ENCODE results near the gene DCTN5. TPM values are rescaled to one million over a fixed set of nuclear protein-coding genes. Genes with fewer than 3 reads are reported as not detected.

The DCTN5 gene
- total and polyA plus RNA-seq, 2 of the 13 experiments (the other 11 are each of a cell fraction or from before 2014, with no cell fraction given), result 105 to 207 TPM

DNA sequence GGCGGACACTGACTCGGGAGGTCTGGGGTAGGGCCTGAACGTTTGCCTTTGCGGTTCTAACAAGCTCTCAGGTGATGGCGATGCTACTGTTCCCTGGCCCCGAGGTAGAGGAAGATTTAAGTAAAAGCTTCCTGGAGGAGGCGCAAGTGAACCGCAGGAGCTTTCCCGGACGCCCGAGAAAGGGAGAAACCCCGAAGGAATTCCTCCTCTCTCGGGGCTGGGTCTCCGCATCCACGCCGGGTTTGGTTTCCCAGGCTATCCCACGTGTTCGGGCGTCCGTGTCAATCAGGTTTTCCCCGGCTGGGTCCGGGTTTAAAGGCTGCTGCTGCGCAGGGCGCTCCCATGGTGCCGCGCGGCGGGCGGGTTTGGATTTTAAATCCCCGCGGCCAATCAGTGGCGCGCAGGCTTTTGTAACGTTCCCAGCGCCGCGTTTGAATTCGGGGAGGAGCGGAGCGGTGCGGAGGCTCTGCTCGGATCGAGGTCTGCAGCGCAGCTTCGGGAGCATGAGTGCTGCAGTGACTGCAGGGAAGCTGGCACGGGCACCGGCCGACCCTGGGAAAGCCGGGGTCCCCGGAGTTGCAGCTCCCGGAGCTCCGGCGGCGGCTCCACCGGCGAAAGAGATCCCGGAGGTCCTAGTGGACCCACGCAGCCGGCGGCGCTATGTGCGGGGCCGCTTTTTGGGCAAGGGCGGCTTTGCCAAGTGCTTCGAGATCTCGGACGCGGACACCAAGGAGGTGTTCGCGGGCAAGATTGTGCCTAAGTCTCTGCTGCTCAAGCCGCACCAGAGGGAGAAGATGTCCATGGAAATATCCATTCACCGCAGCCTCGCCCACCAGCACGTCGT is 37.4 kb downstream of the DCTN5 start, which contains the start of gene PLK1 (continued):
- TF ChIP-seq, protein P1, sequence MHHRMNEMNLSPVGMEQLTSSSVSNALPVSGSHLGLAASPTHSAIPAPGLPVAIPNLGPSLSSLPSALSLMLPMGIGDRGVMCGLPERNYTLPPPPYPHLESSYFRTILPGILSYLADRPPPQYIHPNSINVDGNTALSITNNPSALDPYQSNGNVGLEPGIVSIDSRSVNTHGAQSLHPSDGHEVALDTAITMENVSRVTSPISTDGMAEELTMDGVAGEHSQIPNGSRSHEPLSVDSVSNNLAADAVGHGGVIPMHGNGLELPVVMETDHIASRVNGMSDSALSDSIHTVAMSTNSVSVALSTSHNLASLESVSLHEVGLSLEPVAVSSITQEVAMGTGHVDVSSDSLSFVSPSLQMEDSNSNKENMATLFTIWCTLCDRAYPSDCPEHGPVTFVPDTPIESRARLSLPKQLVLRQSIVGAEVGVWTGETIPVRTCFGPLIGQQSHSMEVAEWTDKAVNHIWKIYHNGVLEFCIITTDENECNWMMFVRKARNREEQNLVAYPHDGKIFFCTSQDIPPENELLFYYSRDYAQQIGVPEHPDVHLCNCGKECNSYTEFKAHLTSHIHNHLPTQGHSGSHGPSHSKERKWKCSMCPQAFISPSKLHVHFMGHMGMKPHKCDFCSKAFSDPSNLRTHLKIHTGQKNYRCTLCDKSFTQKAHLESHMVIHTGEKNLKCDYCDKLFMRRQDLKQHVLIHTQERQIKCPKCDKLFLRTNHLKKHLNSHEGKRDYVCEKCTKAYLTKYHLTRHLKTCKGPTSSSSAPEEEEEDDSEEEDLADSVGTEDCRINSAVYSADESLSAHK (CRISPR knock-in tag; IDR thresholded peaks at IDR 0.05; ENCODE audit: borderline replicate concordance), result peak; percentile 77; the same call in 1 of the 2 replicates
- TF ChIP-seq, protein P2, sequence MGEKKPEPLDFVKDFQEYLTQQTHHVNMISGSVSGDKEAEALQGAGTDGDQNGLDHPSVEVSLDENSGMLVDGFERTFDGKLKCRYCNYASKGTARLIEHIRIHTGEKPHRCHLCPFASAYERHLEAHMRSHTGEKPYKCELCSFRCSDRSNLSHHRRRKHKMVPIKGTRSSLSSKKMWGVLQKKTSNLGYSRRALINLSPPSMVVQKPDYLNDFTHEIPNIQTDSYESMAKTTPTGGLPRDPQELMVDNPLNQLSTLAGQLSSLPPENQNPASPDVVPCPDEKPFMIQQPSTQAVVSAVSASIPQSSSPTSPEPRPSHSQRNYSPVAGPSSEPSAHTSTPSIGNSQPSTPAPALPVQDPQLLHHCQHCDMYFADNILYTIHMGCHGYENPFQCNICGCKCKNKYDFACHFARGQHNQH (CRISPR knock-in tag; IDR thresholded peaks at IDR 0.05), result peak; percentile 92; the same call in 1 of the 2 replicates
- TF ChIP-seq SETDB1 (CRISPR knock-in tag; IDR thresholded peaks at IDR 0.05; ENCODE audit: borderline replicate concordance), result no peak
- TF ChIP-seq SRSF1 (optimal IDR thresholded peaks at IDR 0.05; ENCODE audit: low read depth, low read length), result peak; percentile 74
- TF ChIP-seq ZZZ3 (CRISPR knock-in tag; IDR thresholded peaks at IDR 0.05; ENCODE audit: borderline replicate concordance), result no peak
- TF ChIP-seq, protein P3, sequence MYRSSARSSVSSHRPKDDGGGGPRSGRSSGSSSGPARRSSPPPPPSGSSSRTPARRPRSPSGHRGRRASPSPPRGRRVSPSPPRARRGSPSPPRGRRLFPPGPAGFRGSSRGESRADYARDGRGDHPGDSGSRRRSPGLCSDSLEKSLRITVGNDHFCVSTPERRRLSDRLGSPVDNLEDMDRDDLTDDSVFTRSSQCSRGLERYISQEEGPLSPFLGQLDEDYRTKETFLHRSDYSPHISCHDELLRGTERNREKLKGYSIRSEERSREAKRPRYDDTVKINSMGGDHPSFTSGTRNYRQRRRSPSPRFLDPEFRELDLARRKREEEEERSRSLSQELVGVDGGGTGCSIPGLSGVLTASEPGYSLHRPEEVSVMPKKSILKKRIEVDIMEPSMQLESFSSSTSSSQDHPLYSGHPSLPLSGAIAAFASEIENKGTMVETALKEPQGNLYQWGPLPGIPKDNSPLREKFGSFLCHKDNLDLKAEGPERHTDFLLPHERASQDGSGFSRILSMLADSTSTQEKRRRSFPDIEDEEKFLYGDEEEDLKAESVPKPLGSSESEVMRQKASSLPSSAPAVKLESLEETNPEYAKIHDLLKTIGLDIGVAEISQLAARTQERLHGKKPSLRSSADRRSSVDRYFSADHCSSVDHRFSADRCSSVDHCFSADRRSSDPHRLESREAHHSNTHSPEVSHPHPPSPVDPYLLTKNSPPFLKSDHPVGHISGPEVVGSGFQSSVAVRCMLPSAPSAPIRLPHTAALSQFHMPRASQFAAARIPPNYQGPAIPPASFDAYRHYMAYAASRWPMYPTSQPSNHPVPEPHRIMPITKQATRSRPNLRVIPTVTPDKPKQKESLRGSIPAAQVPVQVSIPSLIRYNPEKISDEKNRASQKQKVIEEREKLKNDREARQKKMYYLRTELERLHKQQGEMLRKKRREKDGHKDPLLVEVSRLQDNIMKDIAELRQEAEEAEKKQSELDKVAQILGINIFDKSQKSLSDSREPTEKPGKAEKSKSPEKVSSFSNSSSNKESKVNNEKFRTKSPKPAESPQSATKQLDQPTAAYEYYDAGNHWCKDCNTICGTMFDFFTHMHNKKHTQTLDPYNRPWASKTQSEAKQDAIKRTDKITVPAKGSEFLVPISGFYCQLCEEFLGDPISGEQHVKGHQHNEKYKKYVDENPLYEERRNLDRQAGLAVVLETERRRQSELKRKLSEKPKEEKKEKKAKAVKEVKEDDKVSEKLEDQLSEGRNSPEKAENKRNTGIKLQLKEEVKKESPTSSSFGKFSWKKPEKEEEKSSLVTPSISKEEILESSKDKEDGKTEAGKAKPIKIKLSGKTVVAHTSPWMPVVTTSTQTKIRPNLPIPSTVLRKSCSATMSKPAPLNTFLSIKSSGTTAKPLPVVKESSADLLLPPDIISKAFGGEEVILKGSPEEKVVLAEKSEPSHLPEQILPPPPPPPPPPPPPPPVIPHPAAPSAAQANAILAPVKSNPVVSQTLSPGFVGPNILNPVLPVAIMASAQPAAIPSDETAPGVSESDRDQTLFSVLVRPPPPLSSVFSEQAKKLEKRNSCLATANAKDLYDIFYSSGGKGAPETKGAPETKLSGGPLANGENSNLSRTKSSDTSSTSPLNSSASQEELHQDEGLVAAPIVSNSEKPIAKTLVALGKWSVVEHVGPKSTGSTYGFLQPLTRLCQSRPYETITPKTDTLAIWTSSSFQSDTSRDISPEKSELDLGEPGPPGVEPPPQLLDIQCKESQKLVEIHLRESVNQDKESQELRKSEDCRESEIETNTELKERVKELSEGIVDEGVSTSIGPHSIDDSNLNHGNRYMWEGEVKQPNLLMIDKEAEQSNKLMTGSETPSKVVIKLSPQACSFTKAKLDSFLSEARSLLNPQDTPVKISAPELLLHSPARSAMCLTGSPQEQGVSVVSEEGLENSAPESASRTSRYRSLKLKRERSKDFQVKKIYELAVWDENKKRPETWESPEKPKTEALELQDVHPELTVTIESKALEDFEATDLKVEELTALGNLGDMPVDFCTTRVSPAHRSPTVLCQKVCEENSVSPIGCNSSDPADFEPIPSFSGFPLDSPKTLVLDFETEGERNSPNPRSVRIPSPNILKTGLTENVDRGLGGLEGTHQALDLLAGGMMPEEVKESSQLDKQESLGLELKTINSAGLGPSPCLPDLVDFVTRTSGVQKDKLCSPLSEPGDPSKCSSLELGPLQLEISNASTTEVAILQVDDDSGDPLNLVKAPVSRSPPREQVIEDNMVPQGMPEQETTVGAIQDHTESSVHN (CRISPR knock-in tag; IDR thresholded peaks at IDR 0.05), result 0 out of 2 replicates have a peak, but pooled peaks have one; percentile 27
- TF ChIP-seq SUZ12 (IDR thresholded peaks at IDR 0.05; ENCODE audit: low read depth, low read length), result peak; percentile 75
- no peak for TF ChIP-seq NFE2L2 (IDR thresholded peaks at IDR 0.05; ENCODE audit: low read length)
- TF ChIP-seq ZSCAN22 (CRISPR knock-in tag; IDR thresholded peaks at IDR 0.05), result no peak
- no peak for TF ChIP-seq ZNF24 (IDR thresholded peaks at IDR 0.05)
- TF ChIP-seq, protein P4, sequence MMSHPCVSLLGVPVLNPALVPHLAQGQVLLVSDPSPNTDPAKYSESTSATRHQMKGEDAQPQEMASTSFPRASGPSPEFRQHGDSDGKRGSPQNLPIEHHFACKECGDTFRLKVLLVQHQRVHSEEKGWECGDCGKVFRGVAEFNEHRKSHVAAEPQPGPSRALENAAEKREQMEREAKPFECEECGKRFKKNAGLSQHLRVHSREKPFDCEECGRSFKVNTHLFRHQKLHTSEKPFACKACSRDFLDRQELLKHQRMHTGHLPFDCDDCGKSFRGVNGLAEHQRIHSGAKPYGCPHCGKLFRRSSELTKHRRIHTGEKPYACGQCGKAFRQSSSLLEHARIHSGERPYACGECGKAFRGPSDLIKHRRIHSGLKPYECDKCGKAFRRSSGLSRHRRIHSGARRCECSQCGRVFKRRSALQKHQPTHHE (CRISPR knock-in tag; IDR thresholded peaks at IDR 0.05; ENCODE audit: borderline replicate concordance), result peak; percentile 82; the same call in 1 of the 2 replicates
- no peak for TF ChIP-seq ZNF12 (CRISPR knock-in tag; IDR thresholded peaks at IDR 0.05)
- TF ChIP-seq MEIS1 (CRISPR knock-in tag; IDR thresholded peaks at IDR 0.05; ENCODE audit: borderline replicate concordance), result peak; percentile 94; the same call in 1 of the 2 replicates
